IPS-NIHi7 (cell line): ENCODE measurements around the gene OGFOD2.
"Not testable (repeated sequence)": the region's sequence is repeated elsewhere in the genome, so short reads cannot be mapped to it uniquely, and the experiment has no call there.

ENCODE experiments used
- DNase-seq: peaks from one replicate; pipeline ENCODE4 v3.0.0; 2012; ENCODE audit warnings: mixed read lengths; ENCODE audit errors: extremely low spot score

Gene OGFOD2

DNA sequence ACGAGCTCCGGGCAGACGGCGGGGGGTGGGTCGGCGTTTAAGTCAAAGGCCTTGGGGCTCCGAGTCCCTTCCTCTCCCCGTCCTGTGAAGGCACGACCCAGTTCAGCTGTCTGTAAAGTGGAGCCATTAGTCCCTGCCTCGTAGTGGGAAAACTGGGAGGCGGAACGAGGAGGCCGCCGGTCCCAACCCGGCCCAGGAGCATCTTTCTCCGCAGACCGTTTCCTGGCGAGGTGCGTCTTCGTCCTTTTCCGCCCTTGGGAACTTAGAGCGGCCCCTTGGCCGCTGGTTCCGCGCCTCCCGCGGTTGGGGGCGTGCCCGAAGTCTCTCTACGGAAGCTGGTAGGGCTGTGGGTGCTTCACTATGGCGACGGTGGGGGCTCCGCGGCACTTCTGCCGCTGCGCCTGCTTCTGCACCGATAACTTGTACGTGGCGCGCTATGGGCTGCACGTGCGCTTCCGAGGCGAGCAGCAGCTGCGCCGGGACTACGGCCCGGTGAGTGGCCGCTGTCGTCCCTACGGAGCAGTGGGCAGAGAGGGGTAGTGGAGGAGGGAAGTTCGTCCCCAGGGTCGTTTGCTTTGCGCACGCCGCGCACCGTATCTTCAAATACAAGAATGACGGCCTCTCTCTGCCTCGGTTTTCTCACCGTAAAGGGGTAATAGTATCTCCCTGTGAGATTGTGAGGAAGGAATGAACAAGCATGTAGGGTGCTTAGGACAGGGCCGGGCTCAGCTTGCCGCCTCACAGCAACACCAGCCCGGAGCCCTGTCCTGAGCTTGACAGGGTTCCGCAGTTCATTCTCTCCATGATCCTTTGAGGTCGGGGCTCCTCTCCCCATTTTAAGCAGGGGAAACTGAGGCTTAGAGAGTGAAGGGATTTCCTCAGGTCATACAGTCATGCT is at the start of gene OGFOD2:
OGFOD2 (plus strand) TSS at position 353 of the 898 bp plus-strand sequence; CDS start at position 361, 8 bp downstream.
- peak; percentile 87 for DNase-seq

DNA sequence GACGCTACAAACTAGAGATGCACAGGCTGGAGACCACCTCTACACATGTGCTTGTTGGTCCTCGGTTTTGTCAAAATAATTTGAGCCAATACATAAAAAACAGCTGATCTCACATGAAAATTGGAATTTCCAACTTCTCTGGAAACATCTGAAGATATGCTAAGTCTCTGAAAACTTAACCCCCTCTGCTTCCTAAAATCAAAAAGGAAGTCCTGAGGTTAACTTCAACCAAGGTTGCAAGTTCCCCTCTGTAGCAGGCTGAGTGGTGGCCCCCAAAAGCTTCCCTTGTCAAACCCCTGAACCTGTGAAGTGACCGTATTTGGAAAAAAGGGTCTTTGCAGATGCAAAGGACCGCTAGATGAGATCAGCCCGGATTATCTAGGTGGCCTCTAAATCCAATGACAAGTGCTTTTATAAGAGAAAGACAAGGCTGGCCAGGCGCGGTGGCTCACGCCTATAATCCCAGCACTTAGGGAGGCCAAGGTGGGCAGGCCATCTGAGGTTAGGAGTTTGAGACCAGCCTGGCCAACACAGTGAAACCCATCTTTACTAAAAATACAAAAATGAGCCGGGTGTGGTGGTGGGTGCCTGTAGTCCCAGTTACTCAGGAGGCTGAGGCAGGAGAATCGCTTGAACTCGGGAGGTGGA is 47.2 kb upstream of the OGFOD2 start:
- no peak for DNase-seq

DNA sequence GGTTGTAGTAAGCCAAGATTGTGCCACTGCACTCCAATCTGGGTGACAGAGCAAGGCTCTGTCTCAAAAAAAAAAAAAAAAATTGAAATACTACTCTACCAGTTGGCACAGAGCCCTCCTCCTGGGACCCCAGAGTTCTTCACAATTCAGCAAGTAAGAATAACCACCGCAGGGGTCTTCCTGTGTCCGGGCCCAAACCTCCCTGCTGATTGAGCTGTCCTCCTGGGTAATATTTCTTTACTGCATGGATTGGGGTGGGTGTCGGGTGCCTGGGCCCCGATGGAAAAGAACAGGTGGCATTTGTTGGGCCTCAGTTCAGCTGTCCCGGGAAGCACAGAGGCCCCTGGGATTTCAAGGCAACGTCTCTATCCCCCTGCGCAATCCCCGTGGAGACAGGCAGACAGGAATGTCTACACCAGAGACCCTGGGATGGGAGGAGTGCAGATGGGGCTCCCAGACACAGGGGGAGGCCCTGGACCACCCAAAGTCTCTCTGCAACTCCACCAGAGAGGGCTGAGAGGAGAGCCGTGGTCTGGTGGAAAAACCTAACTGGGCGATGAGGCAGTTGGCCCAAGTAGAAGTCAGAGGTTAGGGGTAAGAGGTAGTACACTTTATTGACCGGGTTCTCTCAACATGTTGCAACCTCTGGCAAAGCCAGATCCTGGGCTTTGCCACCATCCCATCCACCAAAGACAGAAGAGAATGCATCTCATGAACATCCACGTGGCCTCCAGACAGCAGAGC is 46.5 kb upstream of the OGFOD2 start:
- no peak for DNase-seq

DNA sequence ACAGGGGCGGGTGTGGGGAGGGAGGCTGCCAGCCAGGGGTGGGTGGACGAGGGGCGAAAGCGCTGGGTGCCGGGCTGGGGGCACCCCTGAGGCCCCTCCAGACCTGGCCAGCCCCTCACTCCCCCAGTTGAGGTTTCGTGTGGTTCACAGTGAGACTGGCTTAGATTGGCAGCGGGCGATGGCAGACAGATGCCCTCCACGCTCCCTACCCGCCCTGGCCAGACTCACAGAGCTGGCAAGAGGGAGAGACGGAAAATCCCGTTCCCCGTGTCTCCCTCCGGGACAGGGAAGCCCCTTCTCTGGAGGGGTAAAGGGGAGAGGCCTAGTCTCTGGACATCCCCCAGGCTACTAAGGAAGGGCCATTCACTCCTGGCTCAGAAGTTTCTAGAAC is 45.9 kb upstream of the OGFOD2 start:
- DNase-seq = no peak

DNA sequence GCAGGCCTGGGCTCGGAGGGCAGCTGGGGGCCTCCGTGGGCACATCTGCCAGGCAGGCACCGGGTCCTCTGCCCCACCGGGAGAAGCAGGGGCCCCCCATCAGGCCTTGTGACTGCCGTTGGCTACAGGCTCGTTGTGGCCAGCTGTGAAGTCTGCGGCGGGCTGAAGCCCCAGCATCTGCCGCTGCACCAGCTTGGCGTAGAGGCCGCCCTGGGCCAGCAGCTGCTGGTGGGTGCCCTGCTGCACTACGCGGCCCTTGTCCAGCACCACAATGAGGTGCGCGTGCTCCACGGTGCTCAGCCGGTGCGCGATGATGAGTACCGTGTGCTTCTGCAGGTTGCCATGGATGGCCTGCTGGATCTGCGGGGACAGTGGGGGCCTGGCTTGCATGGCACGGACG is 45.2 kb upstream of the OGFOD2 start:
- no peak for DNase-seq

DNA sequence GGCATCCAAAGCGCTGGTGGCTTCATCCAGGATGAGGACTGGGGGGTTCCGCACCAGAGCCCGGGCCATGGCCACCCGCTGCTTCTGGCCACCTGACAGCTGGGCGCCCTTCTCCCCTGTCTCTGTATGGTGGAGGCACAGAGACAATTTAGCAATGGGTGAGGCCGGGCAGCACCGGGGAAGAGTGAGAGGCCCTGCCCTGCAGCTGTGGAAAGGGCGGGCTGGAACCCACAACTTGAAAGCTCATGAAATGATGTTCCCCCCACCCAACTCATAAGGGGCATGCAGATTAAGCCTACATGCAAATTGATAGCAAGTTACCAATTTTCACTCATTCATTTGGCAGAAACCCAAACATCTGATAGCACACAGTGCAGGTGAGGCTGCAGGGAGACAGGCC is 42.8 kb upstream of the OGFOD2 start:
- no peak for DNase-seq

DNA sequence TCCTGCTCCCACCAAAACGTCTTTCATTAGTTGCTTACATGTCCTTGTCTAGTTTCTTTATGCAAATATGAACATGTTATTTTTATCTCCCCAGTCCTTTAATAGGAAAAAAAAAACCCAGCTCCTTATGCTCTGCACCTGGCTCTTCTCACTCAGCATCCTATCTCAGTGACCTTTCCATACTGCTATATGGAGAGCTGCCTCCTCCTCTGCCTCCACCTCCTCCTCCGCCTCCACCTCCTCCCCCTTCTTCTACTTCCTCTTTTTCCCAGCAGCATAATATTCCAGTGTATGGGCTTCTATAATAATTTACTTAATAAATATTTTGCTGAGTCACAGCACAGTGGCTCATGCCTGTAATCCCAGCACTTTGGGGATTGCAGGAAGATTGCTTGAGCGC is 40.3 kb upstream of the OGFOD2 start:
- no peak for DNase-seq

DNA sequence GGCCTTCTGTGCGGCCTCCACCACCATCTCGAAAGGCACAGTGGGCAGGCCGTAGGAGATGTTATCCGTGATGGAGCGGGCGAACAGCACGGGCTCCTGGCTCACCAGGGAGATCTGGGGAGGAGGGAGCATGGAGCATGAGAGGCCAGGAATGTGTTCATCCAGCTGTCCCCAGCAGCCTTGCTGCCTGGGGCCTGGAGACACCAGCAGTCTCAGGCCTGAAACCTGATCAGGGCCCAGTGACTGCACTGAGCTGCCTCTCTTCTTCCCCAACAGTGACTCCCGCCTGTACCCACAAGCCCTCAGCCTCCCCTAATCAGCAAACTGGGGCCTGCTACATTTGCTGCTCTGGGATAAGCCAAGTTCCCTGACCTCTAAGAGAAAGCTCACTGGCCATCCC is 39.7 kb upstream of the OGFOD2 start:
- DNase-seq = no peak

DNA sequence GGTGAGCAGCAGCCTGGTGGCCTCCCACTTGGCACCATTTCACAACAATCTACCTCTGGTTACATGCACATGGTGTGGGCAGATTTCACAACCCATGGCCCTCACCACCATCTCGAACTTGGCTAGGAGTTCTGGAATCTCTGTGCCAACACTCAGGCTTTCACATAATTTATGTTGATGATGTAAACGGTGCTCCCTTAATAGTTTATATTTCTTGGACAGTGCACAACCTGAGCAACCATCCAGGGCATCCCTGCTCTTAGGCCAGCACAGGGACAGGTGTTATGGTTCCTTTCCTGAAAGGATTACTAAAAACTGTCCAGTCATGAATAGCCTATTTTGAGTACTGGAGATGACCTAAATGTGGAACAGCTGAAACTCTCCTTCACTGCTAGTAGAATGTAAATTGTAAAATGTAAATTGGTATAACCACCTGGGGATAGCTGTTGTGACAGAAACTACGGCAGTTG is 37.4 kb upstream of the OGFOD2 start:
- no peak for DNase-seq

DNA sequence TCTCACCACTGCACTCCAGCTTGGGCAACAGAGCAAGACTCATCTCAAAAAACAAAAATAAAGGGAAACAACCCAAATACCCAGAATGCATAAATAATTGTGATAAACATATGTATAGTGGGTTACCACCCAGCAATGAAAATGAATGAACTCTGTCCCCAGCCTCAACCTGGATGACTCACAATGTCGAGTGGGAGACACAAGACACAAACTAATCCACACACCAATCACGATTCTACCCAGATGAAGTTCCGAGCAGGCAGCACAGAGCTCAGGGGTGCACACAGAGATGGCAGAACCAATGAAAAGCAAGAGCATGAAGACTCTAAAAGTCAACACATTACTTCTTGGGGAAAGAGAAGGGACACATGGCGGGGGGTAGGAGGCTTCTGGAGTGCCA is 35.9 kb upstream of the OGFOD2 start:
- no peak for DNase-seq

DNA sequence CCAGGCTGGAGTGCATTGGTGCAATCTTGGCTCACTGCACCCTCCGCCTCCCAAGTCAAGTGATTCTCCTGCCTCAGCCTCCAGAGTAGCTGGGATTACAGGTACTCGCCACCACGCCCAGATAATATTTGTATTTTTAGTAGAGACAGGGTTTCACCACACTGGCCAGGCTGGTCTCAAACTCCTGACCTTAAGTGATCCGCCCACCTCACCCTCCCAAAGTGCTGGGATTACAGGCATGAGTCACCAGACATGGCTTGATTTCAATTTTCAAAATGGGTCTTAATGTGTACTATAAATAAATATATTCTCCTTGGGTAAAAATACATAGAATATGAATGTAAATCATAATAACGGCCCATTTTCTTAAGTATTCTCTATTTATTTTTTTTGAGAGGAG is 33.7 kb upstream of the OGFOD2 start:
- DNase-seq = not testable (repeated sequence)

DNA sequence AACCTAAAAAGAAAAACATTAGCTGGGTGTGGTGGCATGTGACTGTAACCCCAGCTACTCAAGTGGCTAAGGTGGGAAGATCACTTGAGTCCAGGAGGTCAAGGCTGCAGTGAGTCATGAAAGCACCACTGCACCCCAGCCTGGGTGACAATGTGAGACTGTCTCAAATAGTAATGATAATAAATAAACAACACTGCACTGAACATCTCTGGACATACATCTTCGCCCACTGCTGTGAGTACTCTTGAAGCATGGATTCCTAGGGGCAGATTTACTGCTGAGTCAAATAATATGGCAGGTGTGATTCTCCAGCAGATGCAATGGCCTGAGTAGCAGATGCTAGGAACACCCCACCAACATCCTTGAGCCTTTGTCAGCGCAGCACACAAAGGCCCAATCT is 32.4 kb upstream of the OGFOD2 start:
- no peak for DNase-seq

DNA sequence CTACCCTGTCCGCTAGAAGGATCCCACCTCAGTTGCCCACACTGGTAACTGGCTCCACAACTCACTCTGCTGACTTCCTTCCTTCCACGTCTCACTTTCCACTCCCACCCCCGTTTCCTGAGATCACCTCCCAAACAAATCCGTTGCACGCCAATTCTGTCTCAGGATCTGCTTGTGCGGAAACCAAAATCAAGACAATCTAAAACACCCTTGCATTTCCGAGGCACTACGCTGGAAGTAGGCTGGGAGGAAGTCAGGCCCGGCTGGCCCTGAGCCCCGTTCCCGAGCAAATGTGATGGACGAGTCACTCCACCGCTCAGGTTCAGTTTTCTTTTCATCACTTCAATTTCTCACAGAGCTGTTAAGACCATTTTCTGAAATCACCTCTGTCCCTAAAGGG is 31.8 kb upstream of the OGFOD2 start:
- no peak for DNase-seq

DNA sequence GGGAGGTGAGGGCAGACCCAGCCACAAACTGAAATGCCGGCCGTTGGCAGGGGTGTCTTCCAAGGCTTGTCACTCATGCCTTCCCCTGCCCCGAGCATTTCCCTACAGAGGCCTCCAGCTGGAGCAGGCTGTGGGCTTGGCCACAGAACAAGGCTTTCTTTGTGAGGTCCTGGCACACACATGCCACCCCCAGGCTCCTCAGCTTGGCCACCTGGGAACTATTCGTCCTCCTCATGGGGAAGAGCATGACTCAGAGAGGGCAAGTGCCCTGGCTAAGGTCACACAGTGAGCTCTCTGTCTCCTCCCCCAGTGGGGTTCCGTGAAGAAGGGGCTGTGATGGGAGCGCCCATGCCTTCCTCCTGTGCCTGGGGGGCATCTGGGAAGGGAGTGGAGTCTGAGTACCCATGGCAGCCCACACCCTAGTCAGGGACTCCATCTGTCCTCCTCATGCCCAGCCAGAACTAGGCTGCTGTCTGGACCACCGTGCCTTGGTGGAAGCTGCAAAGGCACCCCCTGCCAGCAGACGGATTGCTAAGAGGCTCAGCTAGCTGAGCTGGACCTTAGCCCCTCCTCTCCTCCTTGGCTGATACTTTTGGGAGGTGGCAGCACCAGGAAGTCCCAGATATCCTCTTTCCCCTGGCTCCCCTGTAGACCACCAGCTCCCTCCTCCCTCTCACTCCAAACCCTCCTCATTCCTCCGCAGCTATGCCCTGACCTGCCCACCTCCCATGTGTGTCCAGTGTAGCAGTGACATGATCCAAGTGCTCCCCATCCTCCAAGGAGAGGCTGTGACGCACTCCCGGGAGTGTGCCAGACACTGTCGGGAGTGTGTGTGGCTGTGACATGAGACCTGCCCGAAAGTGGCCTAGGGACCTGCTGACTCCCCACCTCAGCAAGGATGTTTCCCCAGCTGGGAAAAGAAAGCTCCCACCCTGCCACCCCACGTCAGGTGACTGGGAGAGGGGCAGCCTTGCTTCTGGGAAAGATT is 30.1 kb upstream of the OGFOD2 start:
- no peak for DNase-seq

DNA sequence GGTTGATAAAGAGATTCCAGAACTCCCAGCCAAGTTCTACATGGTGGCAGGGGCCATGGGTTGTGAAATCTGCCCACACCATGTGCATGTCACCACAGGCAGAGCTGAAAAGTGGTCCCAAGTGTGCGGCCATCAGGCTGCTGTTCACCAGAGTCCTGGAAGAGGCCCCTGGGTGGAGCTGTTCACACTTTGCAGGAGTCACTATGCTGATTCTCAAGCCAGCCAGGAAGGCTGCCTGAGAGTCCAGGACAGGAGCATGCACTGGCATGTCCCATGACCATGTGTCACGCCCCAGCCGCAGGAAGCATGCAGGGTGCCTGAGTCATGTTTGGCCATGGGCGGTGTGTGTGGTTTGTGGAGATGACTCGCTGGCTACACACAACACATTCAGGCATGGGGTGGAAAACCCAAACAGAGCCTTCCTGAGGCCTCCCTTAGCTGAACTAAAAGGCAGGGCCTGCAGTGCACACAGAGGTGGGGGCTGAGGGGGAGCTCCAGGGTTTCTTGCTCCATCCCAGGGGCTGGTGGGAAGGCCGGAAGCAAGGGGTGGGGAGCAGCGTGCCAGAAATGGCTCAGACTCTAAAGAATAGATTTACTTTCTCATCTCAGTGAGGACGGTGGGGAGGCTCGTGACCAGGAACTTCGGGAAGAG is 28.2 kb upstream of the OGFOD2 start:
- no peak for DNase-seq

DNA sequence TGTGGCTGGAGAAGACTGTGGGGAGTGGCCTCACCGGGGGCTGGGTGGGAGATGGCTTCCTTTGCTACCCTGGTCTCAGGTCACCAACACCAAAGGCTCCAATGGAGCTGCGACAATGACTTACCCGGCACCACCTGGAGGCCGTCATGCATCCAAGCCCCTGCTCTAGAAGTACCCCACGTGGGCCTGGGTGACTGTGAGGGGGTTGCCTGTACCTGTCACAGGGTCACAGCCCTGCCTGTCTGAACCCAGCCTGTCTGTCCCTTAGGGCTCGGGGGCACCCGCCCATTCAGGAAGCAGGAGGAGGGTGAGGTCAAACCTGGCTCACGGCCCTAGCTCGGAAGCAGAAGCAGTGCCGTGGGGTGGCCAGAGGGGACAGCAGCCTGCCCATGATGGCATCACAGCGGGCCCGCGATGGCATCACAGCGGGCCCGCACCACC is 27.7 kb upstream of the OGFOD2 start:
- no peak for DNase-seq

DNA sequence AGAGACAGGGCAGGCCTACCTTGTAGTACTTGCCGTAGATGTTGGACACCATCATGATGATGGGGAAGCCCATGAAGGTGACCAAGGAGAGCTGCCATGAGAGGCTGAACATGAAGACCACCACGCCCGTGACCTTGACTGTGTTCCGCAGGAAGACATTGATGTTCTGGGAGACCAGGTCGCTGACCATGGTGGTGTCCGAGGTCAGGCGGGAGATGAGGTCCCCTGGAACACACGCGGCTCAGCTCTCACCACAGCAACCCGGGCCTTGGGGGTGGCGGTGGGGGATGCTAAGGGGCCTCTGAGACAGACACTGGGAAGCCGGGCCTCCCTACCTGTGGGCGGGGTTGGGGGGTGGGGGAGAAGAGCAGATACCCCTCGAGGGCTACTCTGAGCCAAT is 26.4 kb upstream of the OGFOD2 start:
- peak; percentile 8 for DNase-seq

DNA sequence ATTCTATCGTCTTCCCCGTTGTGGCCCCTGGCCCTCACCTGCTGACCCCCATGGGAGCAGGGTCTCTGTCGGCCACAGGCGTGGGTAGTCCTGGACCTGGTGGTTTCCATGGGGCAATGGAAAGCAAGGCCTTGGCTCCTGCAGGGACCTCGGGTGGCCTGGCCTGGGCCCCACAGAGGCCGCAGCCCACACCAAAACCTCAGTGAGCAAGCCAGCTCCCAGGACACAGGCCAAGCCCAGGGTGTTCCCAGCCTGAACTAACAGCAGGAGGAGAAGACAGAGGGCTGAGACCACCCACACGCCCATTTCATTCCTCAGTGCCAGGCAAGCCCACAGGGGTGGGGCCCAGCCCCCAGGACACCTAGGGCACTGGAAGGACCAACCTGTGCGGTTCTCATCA is 25.6 kb upstream of the OGFOD2 start:
- DNase-seq = no peak

DNA sequence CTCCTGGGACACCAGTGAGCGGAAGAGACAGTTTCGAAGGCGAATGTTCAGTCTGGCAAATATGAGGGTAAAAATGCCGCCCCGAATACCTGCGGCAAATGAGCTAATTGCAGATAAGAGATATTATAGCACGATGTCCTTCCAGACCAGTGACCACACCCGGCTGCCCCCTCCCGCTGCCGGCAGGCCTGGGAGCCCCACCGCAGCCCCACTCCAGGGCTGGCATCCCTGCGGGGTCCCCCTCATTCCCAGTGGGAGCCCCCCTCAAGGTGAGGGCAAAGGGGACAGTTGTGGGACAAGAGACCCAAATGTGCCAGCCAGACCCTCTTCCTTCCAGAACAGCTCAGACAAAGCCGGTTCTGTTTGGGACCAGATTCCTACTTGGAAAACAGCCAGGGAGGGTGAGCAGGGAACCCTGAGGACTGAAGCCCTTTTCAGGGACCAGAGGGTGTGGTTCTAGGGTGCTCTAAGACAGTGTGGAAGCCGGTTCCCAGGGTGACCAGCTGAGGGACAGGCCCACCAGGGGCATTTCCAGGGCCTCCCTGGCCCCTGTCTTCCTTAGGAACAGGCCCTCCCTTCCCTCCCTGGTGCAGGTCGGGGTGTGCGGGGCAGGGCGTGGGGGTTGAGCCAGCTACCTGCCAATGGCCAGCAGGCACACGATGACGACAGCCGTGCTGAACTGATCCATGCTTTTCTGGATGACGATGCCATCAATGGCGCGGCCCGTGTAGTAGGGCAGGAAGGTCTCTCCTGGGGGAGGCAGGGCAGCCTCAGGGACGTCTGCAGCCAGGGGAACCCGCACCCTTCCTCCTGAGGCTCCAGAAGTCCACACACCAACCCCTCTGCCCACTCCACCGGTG is 25.0 kb upstream of the OGFOD2 start:
- no peak for DNase-seq

DNA sequence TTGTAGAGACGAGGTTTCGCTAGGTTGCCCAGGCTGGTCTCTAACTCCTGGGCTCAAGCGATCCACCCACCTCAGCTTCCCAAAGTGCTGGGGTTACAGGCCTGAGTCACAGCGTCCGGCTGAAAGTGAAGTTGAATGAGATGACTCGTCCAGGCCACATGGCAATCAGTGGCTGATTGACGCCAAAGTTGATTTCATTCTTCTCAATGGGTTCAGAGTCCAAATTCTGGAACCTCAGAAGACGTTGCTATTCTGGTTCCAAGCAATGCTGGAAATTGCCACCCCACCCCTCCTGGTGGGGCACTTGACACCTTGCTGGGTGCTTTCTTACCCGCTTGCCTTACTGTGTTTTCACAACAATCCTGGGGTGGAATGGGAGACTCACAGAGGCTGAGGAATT is 23.6 kb upstream of the OGFOD2 start:
- no peak for DNase-seq
